Fibroblast of the aortic adventitia (primary cell): ENCODE results near the gene RASL10A. TPM values are rescaled to one million over a fixed set of nuclear protein-coding genes. Genes with fewer than 3 reads are reported as not detected.

Experiments
- DNase-seq: peaks from one replicate; pipeline ENCODE4 v3.0.0-alpha.2; 2010; ENCODE audit warnings: low read depth
- H3K4me3 ChIP-seq: 2 replicates; pipeline ENCODE4 v1.5.1; 2011; ENCODE audit warnings: low read depth, mild to moderate bottlenecking, control low read depth, low read length, moderate library complexity
- CTCF ChIP-seq: IDR thresholded peaks from 2 replicates; pipeline ENCODE4 v1.5.1; 2011; ENCODE audit warnings: mild to moderate bottlenecking, low read length, control low read depth, inconsistent platforms; ENCODE audit not compliant: insufficient read depth
- total RNA-seq: library from RNA; depleted of rRNA; stranded (reverse); fragments of >200 nt; gene quantifications from 2 replicates; pipeline ENCODE4 v1.2.3, GENCODE V29; 2012; ENCODE audit warnings: low replicate concordance

RASL10A gene
- total RNA-seq, 1 donor, result not detected

- no peak overlapping the region for H3K4me3 ChIP-seq
- no peak for TF ChIP-seq CTCF
- no peak for DNase-seq
Observed at GRCh38 chr22:29323641-29324040, 8.1 kb upstream of the RASL10A start.

GRCh38 chr22:29320546-29320945, 5.0 kb upstream of the RASL10A start:
- no peak for TF ChIP-seq CTCF
- H3K4me3 ChIP-seq, result no peak overlapping the region
- DNase-seq, result no peak

GRCh38 chr22:29319072-29319471, 3.6 kb upstream of the RASL10A start:
- no peak overlapping the region for H3K4me3 ChIP-seq
- no peak for TF ChIP-seq CTCF
- no peak for DNase-seq

- TF ChIP-seq CTCF, result no peak
- no peak overlapping the region for H3K4me3 ChIP-seq
- no peak for DNase-seq
Observed at GRCh38 chr22:29317827-29318454, 2.4 kb upstream of the RASL10A start.

- no peak overlapping the region for H3K4me3 ChIP-seq
- no peak for TF ChIP-seq CTCF
- no peak for DNase-seq
Observed at GRCh38 chr22:29316141-29316828, 788 bp upstream of the RASL10A start.

GRCh38 chr22:29314537-29315285, 786 bp downstream of the RASL10A start:
- no peak overlapping the region for H3K4me3 ChIP-seq
- no peak for TF ChIP-seq CTCF
- no peak for DNase-seq
